HEK293 (cell line): ENCODE results near the gene RGS7.
A peak's percentile ranks its signal among the peaks of the same experiment; 100 is the strongest.

ENCODE experiments used
- ELK4 ChIP-seq: IDR thresholded peaks from 2 replicates; pipeline ENCODE4 v1.6.1; 2011; ENCODE audit warnings: mild to moderate bottlenecking, low read depth, low read length, borderline replicate concordance
- HOXC10 ChIP-seq: sonication (generic); formaldehyde crosslinking; IDR thresholded peaks from 2 replicates; pipeline ENCODE4 v1.8.1; 2023; ENCODE audit warnings: mild to moderate bottlenecking, missing genetic modification reagents
- INSM2 ChIP-seq: fragments of 450-650 bp; formaldehyde crosslinking; IDR thresholded peaks from 2 replicates; pipeline ENCODE4 v1.5.1; 2016; ENCODE audit warnings: missing biosample characterization, missing genetic modification characterization
- KLF9 ChIP-seq: fragments of 450-650 bp; formaldehyde crosslinking; IDR thresholded peaks from 2 replicates; pipeline ENCODE4 v1.5.1; 2016; ENCODE audit warnings: missing biosample characterization, missing genetic modification characterization, low read depth
- MEIS1 ChIP-seq: sonication (generic); formaldehyde crosslinking; IDR thresholded peaks from 2 replicates; pipeline ENCODE4 v1.8.1; 2022; ENCODE audit warnings: missing genetic modification reagents, mild to moderate bottlenecking, borderline replicate concordance
- SETDB1 ChIP-seq: IDR thresholded peaks from one replicate; pipeline ENCODE4 v1.6.1; 2017; ENCODE audit warnings: mild to moderate bottlenecking, low read length, moderate library complexity, mixed read lengths; ENCODE audit not compliant: insufficient read length
- SP2 ChIP-seq: fragments of 450-650 bp; formaldehyde crosslinking; IDR thresholded peaks from 2 replicates; pipeline ENCODE4 v1.5.1; 2016; ENCODE audit warnings: missing biosample characterization, missing genetic modification characterization
- SP3 ChIP-seq: fragments of 450-650 bp; formaldehyde crosslinking; IDR thresholded peaks from 2 replicates; pipeline ENCODE4 v1.5.1; 2016; ENCODE audit warnings: missing biosample characterization, missing genetic modification characterization
- TCF7L2 ChIP-seq: IDR thresholded peaks from 2 replicates; pipeline ENCODE4 v1.6.1; 2011; ENCODE audit warnings: low read depth, mild to moderate bottlenecking, inconsistent platforms, low read length, moderate library complexity, borderline replicate concordance
- ZBTB44 ChIP-seq: fragments of 450-650 bp; IDR thresholded peaks from 2 replicates; pipeline ENCODE4 v1.5.1; 2018; ENCODE audit warnings: missing biosample characterization, mild to moderate bottlenecking, missing genetic modification characterization
- ZBTB49 ChIP-seq: fragments of 450-650 bp; formaldehyde crosslinking; IDR thresholded peaks from 2 replicates; pipeline ENCODE4 v1.5.1; 2016; ENCODE audit warnings: missing biosample characterization, missing genetic modification characterization, low read depth
- ZFP69B ChIP-seq: fragments of 450-650 bp; formaldehyde crosslinking; IDR thresholded peaks from 2 replicates; pipeline ENCODE4 v1.5.1; 2016; ENCODE audit warnings: missing biosample characterization, missing genetic modification characterization
- ZNF10 ChIP-seq: fragments of 450-650 bp; formaldehyde crosslinking; IDR thresholded peaks from 2 replicates; pipeline ENCODE4 v1.5.1; 2017; ENCODE audit warnings: missing biosample characterization, missing genetic modification characterization
- ZNF121 ChIP-seq: fragments of 450-650 bp; formaldehyde crosslinking; IDR thresholded peaks from 2 replicates; pipeline ENCODE4 v1.5.1; 2016; ENCODE audit warnings: missing biosample characterization, missing genetic modification characterization
- ZNF169 ChIP-seq: fragments of 450-650 bp; formaldehyde crosslinking; IDR thresholded peaks from 2 replicates; pipeline ENCODE4 v1.5.1; 2016; ENCODE audit warnings: missing biosample characterization, missing genetic modification characterization
- ZNF19 ChIP-seq: fragments of 450-650 bp; formaldehyde crosslinking; IDR thresholded peaks from 2 replicates; pipeline ENCODE4; 2016; ENCODE audit warnings: missing biosample characterization, missing genetic modification characterization, low read depth
- ZNF214 ChIP-seq: fragments of 450-650 bp; formaldehyde crosslinking; IDR thresholded peaks from 2 replicates; pipeline ENCODE4 v1.5.1; 2017; ENCODE audit warnings: missing biosample characterization, mild to moderate bottlenecking, missing genetic modification characterization, borderline replicate concordance
- ZNF248 ChIP-seq: fragments of 450-650 bp; formaldehyde crosslinking; IDR thresholded peaks from 2 replicates; pipeline ENCODE4 v1.5.1; 2017; ENCODE audit warnings: missing biosample characterization, missing genetic modification characterization
- ZNF311 ChIP-seq: fragments of 450-650 bp; formaldehyde crosslinking; IDR thresholded peaks from 2 replicates; pipeline ENCODE4 v1.5.1; 2017; ENCODE audit warnings: missing biosample characterization, missing genetic modification characterization, borderline replicate concordance
- ZNF362 ChIP-seq: fragments of 450-650 bp; formaldehyde crosslinking; IDR thresholded peaks from 2 replicates; pipeline ENCODE4 v1.5.1; 2016; ENCODE audit warnings: missing biosample characterization, missing genetic modification characterization
- ZNF416 ChIP-seq: fragments of 450-650 bp; formaldehyde crosslinking; IDR thresholded peaks from 2 replicates; pipeline ENCODE4 v1.5.1; 2016; ENCODE audit warnings: missing biosample characterization, missing genetic modification characterization
- ZNF473 ChIP-seq: fragments of 450-650 bp; formaldehyde crosslinking; IDR thresholded peaks from 2 replicates; pipeline ENCODE4 v1.5.1; 2017; ENCODE audit warnings: missing biosample characterization, missing genetic modification characterization
- ZNF571 ChIP-seq: fragments of 450-650 bp; formaldehyde crosslinking; IDR thresholded peaks from 2 replicates; pipeline ENCODE4 v1.5.0; 2017; ENCODE audit warnings: missing biosample characterization, missing genetic modification characterization
- ZNF645 ChIP-seq: fragments of 450-650 bp; formaldehyde crosslinking; IDR thresholded peaks from 2 replicates; pipeline ENCODE4; 2016; ENCODE audit warnings: missing biosample characterization, missing genetic modification characterization
- ZNF654 ChIP-seq: fragments of 450-650 bp; formaldehyde crosslinking; IDR thresholded peaks from 2 replicates; pipeline ENCODE4 v1.5.1; 2016; ENCODE audit warnings: low read depth, missing biosample characterization, missing genetic modification characterization
- ZNF677 ChIP-seq: fragments of 450-650 bp; IDR thresholded peaks from 2 replicates; pipeline ENCODE4 v1.5.0; 2018; ENCODE audit warnings: missing biosample characterization, mild to moderate bottlenecking, missing genetic modification characterization, moderate library complexity
- ZNF692 ChIP-seq: fragments of 450-650 bp; formaldehyde crosslinking; IDR thresholded peaks from 2 replicates; pipeline ENCODE4 v1.5.1; 2016; ENCODE audit warnings: missing biosample characterization, missing genetic modification characterization
- ZNF76 ChIP-seq: fragments of 450-650 bp; formaldehyde crosslinking; IDR thresholded peaks from 2 replicates; pipeline ENCODE4; 2016; ENCODE audit warnings: low read depth, missing biosample characterization, missing genetic modification characterization, borderline replicate concordance
- ZNF776 ChIP-seq: fragments of 450-650 bp; formaldehyde crosslinking; IDR thresholded peaks from 2 replicates; pipeline ENCODE4 v1.5.0; 2017; ENCODE audit warnings: missing biosample characterization, missing genetic modification characterization, borderline replicate concordance

RGS7 gene

GRCh38 chr1:241356519-241357365, at the start of gene RGS7 (continued):
- TF ChIP-seq ZBTB44 (tag by site-specific recombination) (peak; percentile 17; the same call in 1 of the 2 replicates), KLF9 (tag by site-specific recombination) (no peak), ZNF473 (tag by site-specific recombination) (no peak), ZNF677 (tag by site-specific recombination) (0 out of 2 replicates have a peak, but pooled peaks have one; percentile 1), ZNF214 (tag by site-specific recombination) (no peak), ZNF169 (tag by site-specific recombination) (no peak), ZNF76 (tag by site-specific recombination) (peak; percentile 16; the same call in 1 of the 2 replicates), ZNF645 (tag by site-specific recombination) (no peak), ZNF10 (0 out of 2 replicates have a peak, but pooled peaks have one; percentile 13), ZNF416 (tag by site-specific recombination) (no peak), ZNF776 (tag by site-specific recombination) (no peak), ZNF692 (tag by site-specific recombination) (no peak; the same call in 1 of the 2 replicates), ZNF571 (tag by site-specific recombination) (no peak), ZFP69B (tag by site-specific recombination) (no peak), SETDB1 (no peak), ZNF248 (tag by site-specific recombination) (no peak), HOXC10 (CRISPR knock-in tag) (peak; percentile 57; the same call in 1 of the 2 replicates), ELK4 (no peak), ZNF121 (no peak), ZNF654 (no peak), MEIS1 (CRISPR knock-in tag) (peak; percentile 7; the same call in 1 of the 2 replicates), ZBTB49 (tag by site-specific recombination) (no peak), TCF7L2 (no peak), ZNF362 (no peak), ZNF311 (no peak), SP2 (tag by site-specific recombination) (no peak; the same call in 1 of the 2 replicates), INSM2 (no peak), ZNF19 (tag by site-specific recombination) (no peak), SP3 (tag by site-specific recombination) (peak; percentile 34; the same call in 1 of the 2 replicates)
